ENCODE results near the gene NRIP1. TPM values are rescaled to one million over a fixed set of nuclear protein-coding genes. Genes with fewer than 3 reads are reported as not detected.

Gene NRIP1
- total RNA-seq, 1 experiment from 2014 or later: 19.1 TPM

- Histone ChIP-seq H3K4me3 (ENCODE audit: low read depth in 2 of 2, low read length in 2 of 2) (no peak overlapping the region), H3K9me3 (ENCODE audit: control insufficient read depth, insufficient read depth, low read depth, low read length) (no peaks in the 10 kb centered on the region), H3K27me3 (ENCODE audit: control insufficient read depth, insufficient read depth, low read length) (no peaks in the 10 kb centered on the region), H3K4me1 (ENCODE audit: control insufficient read depth, insufficient read depth, low read length) (no peaks in the 10 kb centered on the region; the same call in 1 of the 2 replicates), H3K27ac (ENCODE audit: low read length) (no peak overlapping the region), H3K36me3 (ENCODE audit: control insufficient read depth, insufficient read depth, low read length) (no peaks in the 10 kb centered on the region)
- ChIA-PET POLR2A (no interaction called here), CTCF (no interaction called here)
- intact Hi-C loops (cut with micrococcal nuclease; ENCODE audit: unreplicated experiment): no loop called here
- no peak for TF ChIP-seq SIN3A (IDR thresholded peaks at IDR 0.05; ENCODE audit: borderline replicate concordance, insufficient read depth, low read depth, low read length)
- no peak for TF ChIP-seq CTCF (IDR thresholded peaks at IDR 0.05)
- TF ChIP-seq POLR2AphosphoS5 (IDR thresholded peaks at IDR 0.05; ENCODE audit: low read depth, low read length): no peak
- no peak for TF ChIP-seq TCF7L2 (IDR thresholded peaks at IDR 0.05; ENCODE audit: low read depth, low read length)
- no peak for TF ChIP-seq REST (IDR thresholded peaks at IDR 0.05; ENCODE audit: insufficient read depth in 1 of 2, low read depth in 2 of 2, low read length in 1 of 2)
- ATAC-seq (no peak), DNase-seq (ENCODE audit: low read depth, low spot score) (no peak)
- no TSS peak for BruUV-seq (replicated peaks)
- in situ Hi-C loops (cut with HindIII; ENCODE audit: low pct_unique_long_range_greater_than_20kb, low sequenced_read_pairs): no loop called here
These were observed 75.4 kb downstream of the NRIP1 start for GRCh38 chr21:14989359-14989758.

- BruUV-seq (replicated peaks): no TSS peak
- H3K36me3 ChIP-seq (ENCODE audit: control insufficient read depth, insufficient read depth, low read length): no peaks in the 10 kb centered on the region
- H3K4me3 ChIP-seq (ENCODE audit: low read depth in 2 of 2, low read length in 2 of 2): no peak overlapping the region
- ChIA-PET POLR2A (no interaction called here), CTCF (no interaction called here)
- H3K27ac ChIP-seq (ENCODE audit: low read length): no peak overlapping the region
- TF ChIP-seq CTCF (IDR thresholded peaks at IDR 0.05) (no peak), POLR2AphosphoS5 (IDR thresholded peaks at IDR 0.05; ENCODE audit: low read depth, low read length) (no peak), TCF7L2 (IDR thresholded peaks at IDR 0.05; ENCODE audit: low read depth, low read length) (no peak), REST (IDR thresholded peaks at IDR 0.05; ENCODE audit: insufficient read depth in 1 of 2, low read depth in 2 of 2, low read length in 1 of 2) (no peak), SIN3A (IDR thresholded peaks at IDR 0.05; ENCODE audit: borderline replicate concordance, insufficient read depth, low read depth, low read length) (no peak)
- DNase-seq (ENCODE audit: low read depth, low spot score): no peak
- intact Hi-C loops (cut with micrococcal nuclease; ENCODE audit: unreplicated experiment) (no loop called here), in situ Hi-C loops (cut with HindIII; ENCODE audit: low pct_unique_long_range_greater_than_20kb, low sequenced_read_pairs) (no loop called here)
- no peak for ATAC-seq
- no peaks in the 10 kb centered on the region for H3K27me3 ChIP-seq (ENCODE audit: control insufficient read depth, insufficient read depth, low read length)
- no peaks in the 10 kb centered on the region for H3K9me3 ChIP-seq (ENCODE audit: control insufficient read depth, insufficient read depth, low read depth, low read length)
- no peaks in the 10 kb centered on the region; the same call in 1 of the 2 replicates for H3K4me1 ChIP-seq (ENCODE audit: control insufficient read depth, insufficient read depth, low read length)
These were observed 76.0 kb downstream of the NRIP1 start for GRCh38 chr21:14988760-14989159.
